Umbilical cord (tissue), 2 donors: ENCODE results near the gene CREB5. TPM values are rescaled to one million over a fixed set of nuclear protein-coding genes. Genes with fewer than 3 reads are reported as not detected.

Experiments used
- DNase-seq: peaks from one replicate; pipeline ENCODE4 v3.0.0-alpha.2; 2015; ENCODE audit warnings: low spot score
- total RNA-seq: library from RNA; depleted of rRNA; stranded (reverse); fragments of >200 nt; gene quantifications from one replicate; pipeline ENCODE4 v1.2.3, GENCODE V29; 2014; ENCODE audit warnings: low replicate concordance; ENCODE audit not compliant: insufficient read depth

The CREB5 gene
- total RNA-seq, 1 donor from 2014 or later = 17.8 TPM

DNA sequence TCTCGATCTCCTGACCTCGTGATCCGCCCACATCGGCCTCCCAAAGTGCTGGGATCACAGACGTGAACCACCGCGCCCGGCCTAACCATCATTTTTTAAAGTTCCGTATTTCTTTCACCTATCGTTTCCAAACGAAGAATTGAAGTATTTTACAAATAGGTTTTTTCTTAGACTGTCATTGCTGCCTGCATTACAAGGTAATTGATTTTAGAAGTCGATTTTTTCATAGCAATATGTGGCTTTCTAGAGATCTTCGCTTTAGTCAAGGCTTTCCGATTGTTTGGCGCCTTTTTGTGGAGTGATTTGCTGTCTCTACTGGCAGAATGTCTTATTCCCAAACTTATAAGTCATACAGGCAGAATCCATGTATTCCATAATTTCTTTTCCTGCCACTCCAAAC is 436.6 kb downstream of the CREB5 start:
- no peak for DNase-seq

DNA sequence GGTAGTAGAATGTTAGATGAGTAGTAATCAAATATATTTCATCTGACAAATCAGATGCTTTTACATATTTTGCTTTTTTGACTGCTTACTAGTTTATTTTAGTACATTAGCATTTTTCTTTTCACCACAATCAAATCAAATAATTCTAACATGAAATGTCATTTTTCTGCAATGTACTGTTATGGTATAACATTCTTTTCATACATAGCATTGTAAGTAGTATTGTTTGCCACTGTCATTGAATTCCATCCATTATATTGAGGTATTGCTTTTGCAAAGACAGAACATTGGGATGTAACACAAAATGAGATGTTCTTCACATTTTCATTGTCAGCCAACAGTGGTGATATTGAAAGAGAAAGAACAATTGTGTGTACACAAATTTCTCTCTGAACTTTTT is 438.4 kb downstream of the CREB5 start:
- no peak for DNase-seq

DNA sequence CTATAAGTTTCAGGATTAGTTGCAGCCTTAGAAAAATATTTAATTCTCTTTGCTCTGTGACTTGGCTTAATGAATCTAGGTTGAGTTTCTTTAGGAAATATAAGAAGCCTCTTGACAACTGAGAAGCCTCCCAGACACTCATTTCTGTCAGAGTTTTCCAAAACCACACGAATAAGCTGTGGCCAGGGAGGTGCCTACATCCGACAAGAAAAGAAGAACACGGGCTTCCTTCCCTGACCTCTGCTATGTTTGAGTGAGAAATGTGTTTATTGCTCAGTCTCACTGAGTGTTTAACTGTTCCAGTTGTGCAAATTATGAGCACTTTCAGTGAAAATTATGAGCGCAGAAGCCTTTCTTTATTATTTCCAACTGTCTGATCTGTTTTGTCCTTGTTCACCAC is 440.8 kb downstream of the CREB5 start:
- peak; percentile 25 for DNase-seq

- DNase-seq = peak; percentile 68
Measured at GRCh38 chr7:28853834-28854749, 441.8 kb downstream of the CREB5 start.

DNA sequence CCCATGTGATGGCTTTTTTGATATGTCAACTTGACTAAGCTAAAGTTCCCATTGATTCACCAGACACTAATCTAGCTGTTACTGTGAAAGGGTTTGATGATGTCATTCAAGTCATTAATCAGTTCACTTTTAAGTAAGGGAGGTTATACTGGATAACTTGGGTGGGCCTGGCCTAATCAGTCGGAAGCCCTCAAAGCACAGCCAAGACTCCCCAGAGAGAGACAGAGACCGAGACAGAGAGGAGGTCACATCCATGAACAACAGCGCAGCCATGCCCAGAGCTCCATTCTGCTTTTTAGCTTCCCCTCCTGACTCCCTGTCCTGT is 442.4 kb downstream of the CREB5 start:
- no peak for DNase-seq

DNA sequence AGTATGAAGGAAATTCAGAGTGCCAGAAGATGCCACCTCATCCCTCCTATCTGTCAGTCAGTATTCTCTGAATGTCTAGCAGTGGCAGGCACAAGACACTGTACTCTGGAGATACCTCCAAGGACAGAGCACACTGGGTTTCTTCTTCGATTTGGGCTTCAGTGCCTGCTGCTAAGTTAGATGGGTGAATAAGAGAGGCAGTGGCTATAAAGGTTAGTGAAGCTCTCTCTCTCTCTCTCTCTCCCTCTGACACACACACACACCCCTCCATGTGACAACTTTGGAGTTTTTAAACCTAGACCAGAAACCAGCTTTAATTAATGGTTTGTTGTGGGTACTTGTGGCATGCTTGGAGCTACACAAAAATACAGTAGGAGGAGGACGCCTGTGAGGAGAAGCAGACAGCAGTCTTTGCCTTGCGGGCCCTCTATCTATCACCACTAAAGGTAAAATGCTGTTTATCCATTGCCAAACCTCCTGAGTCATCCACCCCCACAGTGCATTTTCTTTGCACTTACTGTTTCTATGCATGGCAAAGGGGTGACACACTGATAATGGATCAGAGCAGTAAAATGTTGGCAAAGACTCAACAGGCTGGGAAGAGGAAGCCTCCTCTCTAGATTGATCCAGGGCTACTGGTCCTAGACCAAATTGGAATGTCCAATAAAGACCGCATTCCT is 443.4 kb downstream of the CREB5 start:
- peak; percentile 28 for DNase-seq

- no peak for DNase-seq
Measured at GRCh38 chr7:28856656-28857055, 444.3 kb downstream of the CREB5 start.

DNA sequence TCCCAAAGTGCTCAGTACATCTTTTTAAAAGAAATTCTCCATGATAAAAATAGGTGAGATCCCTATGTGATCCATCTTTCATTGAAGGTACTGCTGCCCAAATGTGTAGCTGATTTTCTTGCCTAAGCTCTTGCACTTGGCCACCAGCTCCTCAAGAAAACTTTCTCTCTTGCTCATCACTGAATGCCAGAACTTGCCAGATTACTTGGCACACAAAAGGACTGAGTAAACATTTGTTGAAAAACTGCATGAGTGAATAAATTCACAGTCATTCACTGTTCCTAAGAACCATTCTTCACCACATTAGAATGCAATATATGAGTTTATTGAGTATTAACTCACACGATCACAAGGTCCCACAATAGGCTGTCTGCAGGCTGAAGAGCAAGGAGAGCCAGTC is 445.9 kb downstream of the CREB5 start:
- DNase-seq = no peak

DNA sequence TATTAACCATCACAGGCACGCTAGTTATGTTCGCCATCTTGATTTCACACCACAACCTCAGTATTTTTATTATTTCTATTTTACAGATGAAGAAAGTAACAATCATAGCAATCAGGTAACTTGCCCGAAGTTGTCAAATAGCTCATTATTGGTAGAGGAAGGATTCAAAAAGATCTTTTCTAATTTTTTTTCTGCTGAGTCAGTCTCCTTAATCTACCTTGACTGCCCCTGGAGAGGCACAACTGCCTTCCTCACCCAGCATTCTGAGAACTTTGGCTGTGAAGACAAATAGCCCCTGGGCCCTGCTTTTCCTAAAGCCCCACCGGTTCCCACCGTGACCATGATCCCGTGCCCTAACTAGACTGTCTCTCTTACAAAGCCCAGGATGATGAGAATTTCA is 446.6 kb downstream of the CREB5 start:
- no peak for DNase-seq

GRCh38 chr7:28861825-28862224 is 449.5 kb downstream of the CREB5 start:
- no peak for DNase-seq

DNA sequence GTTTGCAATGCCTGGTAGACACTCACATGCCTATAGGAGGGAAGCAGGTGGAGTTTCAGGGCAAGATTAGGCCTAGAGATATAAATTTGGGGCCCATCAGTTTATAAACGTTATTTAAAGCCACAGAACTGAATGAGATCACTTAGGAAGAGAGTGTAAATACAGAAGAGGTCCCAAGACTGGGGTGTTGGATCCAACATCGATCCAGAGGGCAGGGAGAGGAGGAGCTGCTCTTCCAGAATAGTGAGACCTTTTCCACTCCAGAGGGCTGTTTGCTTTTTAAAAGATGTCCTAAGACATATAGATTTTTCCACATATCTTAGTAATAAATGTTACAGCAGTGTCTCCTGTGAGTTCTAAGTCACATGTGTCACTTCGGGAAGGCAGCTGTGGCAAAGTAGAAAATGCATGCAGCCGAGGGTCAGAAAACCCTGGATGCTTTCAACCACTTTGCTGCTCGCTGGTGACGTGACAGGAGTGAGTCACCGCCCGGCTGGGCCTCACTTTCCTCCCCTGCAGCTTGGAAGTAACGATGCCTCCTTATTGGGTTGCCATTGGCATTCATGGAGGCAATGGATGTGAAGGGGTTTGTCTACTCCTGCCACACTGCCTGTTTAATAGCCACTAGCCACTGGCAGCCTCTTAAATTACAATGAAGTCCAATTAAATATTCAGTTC is 450.4 kb downstream of the CREB5 start:
- no peak for DNase-seq

- peak; percentile 69 for DNase-seq
Measured at GRCh38 chr7:28865601-28866144, 453.4 kb downstream of the CREB5 start.

DNA sequence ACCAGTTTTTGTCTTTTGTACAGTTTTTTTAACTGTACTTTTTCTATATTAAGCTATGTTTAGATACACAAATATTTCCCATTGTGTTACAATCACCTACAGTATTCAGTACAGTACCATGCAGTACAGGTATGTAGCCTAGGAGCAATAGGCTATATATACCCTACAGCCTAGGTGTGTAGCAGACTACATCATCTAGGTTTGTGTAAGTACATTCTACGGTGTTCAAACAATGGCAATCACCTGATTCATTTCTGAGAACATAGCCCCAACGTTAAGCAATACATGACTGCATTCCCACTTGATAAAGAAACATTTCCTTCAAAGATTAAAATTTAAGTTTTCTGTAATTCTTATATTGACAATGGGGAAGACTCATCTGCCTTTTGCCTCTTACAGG is 456.4 kb downstream of the CREB5 start:
- DNase-seq = no peak

- no peak for DNase-seq
Measured at GRCh38 chr7:28871077-28871476, 458.8 kb downstream of the CREB5 start.

DNA sequence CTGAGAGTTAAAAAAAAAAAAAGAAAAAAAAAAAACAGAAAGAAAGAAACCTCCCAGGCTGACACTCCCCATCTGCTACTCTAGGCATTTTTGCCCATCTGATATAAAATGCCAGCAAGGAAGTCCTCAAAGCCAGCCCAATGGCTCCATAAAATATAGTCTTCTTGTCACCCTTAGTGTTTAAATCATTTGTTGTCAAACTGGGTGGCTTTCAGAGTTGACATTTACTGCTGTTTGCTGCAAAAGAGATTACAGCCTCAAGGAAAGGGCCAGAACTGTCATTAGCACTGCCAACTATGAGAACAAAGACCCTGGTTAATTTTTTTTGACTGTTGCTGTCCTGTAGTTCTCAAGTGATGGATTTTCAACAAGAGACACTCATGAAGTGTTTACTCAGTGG is 459.3 kb downstream of the CREB5 start:
- DNase-seq = no peak

DNA sequence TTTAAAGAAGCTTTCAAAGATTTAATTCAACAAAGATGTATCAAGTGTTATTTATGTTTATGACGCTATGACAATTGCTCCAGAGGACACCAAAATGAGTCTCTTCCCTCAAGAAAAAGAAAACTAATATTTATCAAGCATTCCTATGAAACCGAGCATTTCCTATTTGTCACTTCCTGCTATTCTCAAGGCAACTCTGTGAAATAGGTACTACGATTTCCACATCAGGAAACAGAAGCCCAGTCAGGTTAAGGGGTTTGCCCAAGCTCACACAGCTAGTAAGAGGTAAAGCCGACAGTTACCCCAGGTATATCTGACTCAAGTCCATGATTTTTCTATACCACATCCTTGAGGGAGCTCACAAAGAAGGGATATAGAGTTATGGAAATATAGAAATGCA is 459.9 kb downstream of the CREB5 start:
- DNase-seq = no peak

DNA sequence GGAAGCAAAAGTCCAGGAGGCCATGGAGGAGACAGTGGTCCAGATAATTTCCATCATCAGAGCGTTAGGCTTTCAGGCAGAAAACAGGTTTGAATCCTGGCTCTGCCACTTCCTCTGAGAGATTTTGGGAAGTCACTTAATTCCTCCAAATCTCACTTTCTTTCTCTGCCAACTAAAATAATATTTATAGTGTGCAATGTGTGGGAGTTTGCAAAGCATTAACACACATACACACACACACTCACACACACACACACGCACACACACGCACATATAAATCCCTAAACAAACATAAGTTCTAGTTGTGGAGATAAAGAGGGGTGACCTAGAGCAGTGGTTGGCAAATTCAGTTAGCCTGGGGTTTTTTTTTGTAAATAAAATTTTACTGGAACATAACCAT is 461.0 kb downstream of the CREB5 start:
- no peak for DNase-seq

GRCh38 chr7:28874001-28874400 is 461.7 kb downstream of the CREB5 start:
- no peak for DNase-seq
